ENCODE data around the gene CADM2. TPM values are rescaled to one million over a fixed set of nuclear protein-coding genes. Genes with fewer than 3 reads are reported as not detected.

CADM2 gene
- total RNA-seq, 1 donor, result under 0.01 TPM

- TF ChIP-seq CTCF (IDR thresholded peaks at IDR 0.05; ENCODE audit: insufficient read depth, low read depth, low read length), result no peak
- no peak for DNase-seq (ENCODE audit: low read depth)
- H3K4me3 ChIP-seq (ENCODE audit: low read depth, low read length), result no peak overlapping the region
Observed at GRCh38 chr3:85801955-85802354, 843.2 kb downstream of the CADM2 start.

- no peak overlapping the region for H3K4me3 ChIP-seq (ENCODE audit: low read depth, low read length)
- no peak for TF ChIP-seq CTCF (IDR thresholded peaks at IDR 0.05; ENCODE audit: insufficient read depth, low read depth, low read length)
- no peak for DNase-seq (ENCODE audit: low read depth)
Observed at GRCh38 chr3:85808755-85809154, 850.0 kb downstream of the CADM2 start.

- peak; percentile 4 for TF ChIP-seq CTCF (IDR thresholded peaks at IDR 0.05; ENCODE audit: insufficient read depth, low read depth, low read length)
- no peak for DNase-seq (ENCODE audit: low read depth)
- no peak overlapping the region for H3K4me3 ChIP-seq (ENCODE audit: low read depth, low read length)
Observed at GRCh38 chr3:85821130-85821756, 862.5 kb downstream of the CADM2 start.

- H3K4me3 ChIP-seq (ENCODE audit: low read depth, low read length), result no peak overlapping the region
- TF ChIP-seq CTCF (IDR thresholded peaks at IDR 0.05; ENCODE audit: insufficient read depth, low read depth, low read length), result no peak
- DNase-seq (ENCODE audit: low read depth), result no peak
Observed at GRCh38 chr3:85835857-85836440, 877.2 kb downstream of the CADM2 start.

GRCh38 chr3:85837402-85837801 is 878.6 kb downstream of the CADM2 start:
- H3K4me3 ChIP-seq (ENCODE audit: low read depth, low read length), result no peak overlapping the region
- no peak for DNase-seq (ENCODE audit: low read depth)
- TF ChIP-seq CTCF (IDR thresholded peaks at IDR 0.05; ENCODE audit: insufficient read depth, low read depth, low read length), result no peak

GRCh38 chr3:85838921-85839320 is 880.1 kb downstream of the CADM2 start:
- no peak for DNase-seq (ENCODE audit: low read depth)
- no peak for TF ChIP-seq CTCF (IDR thresholded peaks at IDR 0.05; ENCODE audit: insufficient read depth, low read depth, low read length)
- H3K4me3 ChIP-seq (ENCODE audit: low read depth, low read length), result no peak overlapping the region

- DNase-seq (ENCODE audit: low read depth), result no peak
- no peak for TF ChIP-seq CTCF (IDR thresholded peaks at IDR 0.05; ENCODE audit: insufficient read depth, low read depth, low read length)
- no peak overlapping the region for H3K4me3 ChIP-seq (ENCODE audit: low read depth, low read length)
Observed at GRCh38 chr3:85842081-85842480, 883.3 kb downstream of the CADM2 start.

Measured in fibroblast of villous mesenchyme (primary cell).